Fibroblast of villous mesenchyme (primary cell): ENCODE measurements around the gene RHOBTB3. TPM values are rescaled to one million over a fixed set of nuclear protein-coding genes. Genes with fewer than 3 reads are reported as not detected.

Experiments
- DNase-seq: peaks from one replicate; pipeline ENCODE4 v3.0.0-alpha.2; 2010; ENCODE audit warnings: low read depth
- H3K4me3 ChIP-seq: 2 replicates; pipeline ENCODE4 v1.5.1; 2011; ENCODE audit warnings: low read depth, mild to moderate bottlenecking, low read length
- total RNA-seq: library from RNA; depleted of rRNA; stranded (reverse); fragments of >200 nt; gene quantifications from 2 replicates; pipeline ENCODE4 v1.2.3, GENCODE V29; 2012
- TF ChIP-seq, protein P1 (sequence below): IDR thresholded peaks from 2 replicates; pipeline ENCODE4 v1.5.1; 2012; ENCODE audit warnings: low read depth, mild to moderate bottlenecking, low read length; ENCODE audit not compliant: insufficient read depth

The RHOBTB3 gene
- total RNA-seq, 1 donor, result 720 TPM

DNA sequence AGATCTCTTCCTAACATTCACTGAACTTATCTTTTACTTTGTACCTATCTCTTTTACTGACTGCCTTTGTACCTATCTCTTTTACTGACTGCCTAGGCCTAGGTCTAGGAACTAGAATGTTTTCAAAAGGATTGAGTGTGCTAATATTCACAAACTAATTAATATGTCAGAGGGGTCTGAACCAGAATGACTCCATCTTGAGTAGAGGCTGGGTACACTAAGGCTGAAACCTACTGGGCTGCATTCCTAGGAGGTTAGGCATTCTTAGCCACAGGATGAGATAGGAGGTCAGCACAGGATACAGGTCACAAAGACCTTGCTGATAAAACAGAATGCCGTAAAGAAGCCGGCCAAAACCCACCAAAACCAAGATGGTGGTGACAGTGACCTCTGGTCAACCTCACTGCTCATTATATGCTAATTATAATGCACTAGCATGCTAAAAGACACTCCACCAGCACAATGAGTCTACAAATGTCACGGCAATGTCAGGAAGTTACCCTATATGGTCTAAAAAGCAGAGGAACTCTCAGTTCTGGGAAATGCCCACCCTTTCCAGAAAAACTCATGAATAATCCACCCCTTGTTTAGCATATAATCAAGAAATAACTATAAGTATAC is 2.5 kb upstream of the RHOBTB3 start:
- H3K4me3 ChIP-seq, result no peak overlapping the region
- TF ChIP-seq, protein P1, sequence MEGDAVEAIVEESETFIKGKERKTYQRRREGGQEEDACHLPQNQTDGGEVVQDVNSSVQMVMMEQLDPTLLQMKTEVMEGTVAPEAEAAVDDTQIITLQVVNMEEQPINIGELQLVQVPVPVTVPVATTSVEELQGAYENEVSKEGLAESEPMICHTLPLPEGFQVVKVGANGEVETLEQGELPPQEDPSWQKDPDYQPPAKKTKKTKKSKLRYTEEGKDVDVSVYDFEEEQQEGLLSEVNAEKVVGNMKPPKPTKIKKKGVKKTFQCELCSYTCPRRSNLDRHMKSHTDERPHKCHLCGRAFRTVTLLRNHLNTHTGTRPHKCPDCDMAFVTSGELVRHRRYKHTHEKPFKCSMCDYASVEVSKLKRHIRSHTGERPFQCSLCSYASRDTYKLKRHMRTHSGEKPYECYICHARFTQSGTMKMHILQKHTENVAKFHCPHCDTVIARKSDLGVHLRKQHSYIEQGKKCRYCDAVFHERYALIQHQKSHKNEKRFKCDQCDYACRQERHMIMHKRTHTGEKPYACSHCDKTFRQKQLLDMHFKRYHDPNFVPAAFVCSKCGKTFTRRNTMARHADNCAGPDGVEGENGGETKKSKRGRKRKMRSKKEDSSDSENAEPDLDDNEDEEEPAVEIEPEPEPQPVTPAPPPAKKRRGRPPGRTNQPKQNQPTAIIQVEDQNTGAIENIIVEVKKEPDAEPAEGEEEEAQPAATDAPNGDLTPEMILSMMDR, result no peak
- no peak for DNase-seq

DNA sequence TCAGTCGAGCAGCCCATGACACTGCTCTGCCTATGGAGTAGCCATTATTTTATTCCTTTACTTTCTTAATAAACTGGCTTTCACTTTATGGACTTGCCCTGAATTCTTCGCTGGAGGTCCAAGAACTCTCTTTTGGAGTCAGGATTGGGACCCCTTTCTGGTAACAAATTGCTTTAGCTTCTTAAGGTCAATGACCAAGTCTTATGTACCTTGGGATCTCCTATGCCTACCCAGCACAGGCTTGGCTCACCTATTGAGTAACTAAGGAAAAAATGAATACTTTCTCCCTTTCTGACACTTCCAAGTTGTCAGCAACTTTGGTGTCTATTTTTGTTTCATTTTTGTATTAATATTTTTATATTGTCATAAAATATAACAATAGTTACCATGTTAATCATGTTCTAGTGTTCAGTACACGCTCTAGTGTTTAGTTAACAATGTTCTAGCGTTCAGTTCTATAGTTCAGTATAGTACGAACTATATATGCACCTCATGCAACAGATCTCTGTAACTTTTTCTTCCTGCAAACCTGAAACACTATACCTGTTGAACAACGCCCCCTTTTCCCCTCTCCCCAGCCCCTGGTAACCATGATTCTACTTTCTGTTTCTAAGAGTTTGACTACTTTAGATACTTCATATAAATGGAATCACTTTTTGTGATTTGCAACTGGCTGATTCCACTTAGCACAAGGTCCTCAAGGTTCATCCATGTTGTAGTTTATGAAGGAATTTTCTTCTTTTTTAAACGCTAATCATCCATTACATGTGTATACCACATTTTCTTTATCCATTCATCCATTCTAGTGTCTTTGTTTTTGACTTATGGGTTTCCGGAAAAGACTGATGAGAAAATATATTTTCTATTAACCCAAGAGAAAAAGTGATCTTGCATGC is 1.8 kb upstream of the RHOBTB3 start:
- no peak overlapping the region for H3K4me3 ChIP-seq
- DNase-seq, result no peak
- TF ChIP-seq, protein P1, result no peak

DNA sequence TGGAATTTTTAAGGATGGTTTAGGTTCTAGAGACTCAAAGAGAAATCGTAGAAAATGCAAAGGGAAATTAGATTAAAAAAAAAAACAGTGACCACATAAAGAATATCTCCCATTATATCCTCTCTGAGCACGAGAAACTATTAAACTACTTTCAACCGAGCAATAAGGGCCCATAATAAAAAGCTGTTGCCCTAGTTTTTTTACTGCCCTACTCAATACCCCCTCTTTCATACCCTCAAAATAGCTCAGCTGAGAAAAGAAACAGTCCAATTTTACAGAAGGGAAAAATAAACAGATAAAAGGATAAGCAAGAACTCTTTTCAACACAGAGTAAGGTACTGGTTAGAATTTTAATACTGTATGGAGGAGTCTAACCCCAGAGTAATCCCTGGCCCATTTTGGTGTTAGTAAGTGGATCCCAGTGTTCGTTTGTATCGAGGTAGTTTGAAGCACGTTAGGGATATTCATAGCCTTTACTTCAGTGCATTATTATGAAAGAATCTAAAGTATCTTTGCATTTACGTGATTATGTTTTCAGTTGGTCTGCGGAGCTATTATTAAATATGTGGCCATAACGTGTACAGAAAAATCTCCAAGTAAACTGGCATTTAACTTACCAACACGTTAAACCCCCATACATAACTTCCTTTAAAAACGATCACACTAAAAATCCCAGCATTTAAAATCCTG is 980 bp upstream of the RHOBTB3 start:
- DNase-seq, result no peak
- H3K4me3 ChIP-seq, result peak overlapping the region; percentile 77
- TF ChIP-seq, protein P1, result no peak

DNA sequence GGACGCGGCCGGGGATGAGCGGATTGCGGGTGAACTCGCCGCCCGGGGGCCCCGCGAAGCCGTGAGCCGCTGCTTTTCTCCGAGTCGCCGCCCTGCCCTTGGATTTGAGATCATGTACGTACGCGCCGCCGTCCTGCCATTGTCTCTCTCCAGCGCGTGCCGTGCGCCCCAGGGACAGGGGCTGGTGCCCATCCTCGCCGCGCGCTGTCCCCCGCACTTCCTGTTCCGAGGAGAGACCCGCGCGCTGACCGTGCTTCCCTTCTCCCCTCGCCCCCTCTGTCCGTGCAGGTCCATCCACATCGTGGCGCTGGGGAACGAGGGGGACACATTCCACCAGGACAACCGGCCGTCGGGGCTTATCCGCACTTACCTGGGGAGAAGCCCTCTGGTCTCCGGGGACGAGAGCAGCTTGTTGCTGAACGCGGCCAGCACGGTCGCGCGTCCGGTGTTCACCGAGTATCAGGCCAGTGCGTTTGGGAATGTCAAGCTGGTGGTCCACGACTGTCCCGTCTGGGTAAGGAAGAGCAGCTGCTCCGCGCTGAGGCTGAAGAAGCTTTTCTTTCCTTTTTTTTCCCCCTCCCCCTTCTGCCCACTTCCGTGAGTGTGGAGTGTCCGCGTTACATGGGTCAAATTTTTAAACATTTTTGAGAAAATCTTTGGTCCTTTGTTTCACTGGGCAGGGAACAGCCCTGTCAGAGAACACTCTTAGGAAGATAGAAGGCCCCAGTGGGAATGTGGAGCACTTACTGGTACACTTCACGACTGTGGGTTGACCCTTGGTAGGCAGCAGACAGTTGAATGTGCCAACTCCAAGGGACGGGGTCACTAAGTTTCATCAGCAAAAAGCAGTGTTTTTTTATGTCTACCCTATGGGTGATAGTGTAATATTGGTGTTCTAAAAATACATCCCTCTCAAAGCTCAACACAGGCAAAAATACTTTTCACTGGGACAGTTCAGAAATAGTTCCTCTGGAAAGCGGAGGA is 727 bp downstream of the RHOBTB3 start:
- H3K4me3 ChIP-seq, result peak overlapping the region; percentile 77
- peak; percentile 59 for DNase-seq
- TF ChIP-seq, protein P1, result no peak

DNA sequence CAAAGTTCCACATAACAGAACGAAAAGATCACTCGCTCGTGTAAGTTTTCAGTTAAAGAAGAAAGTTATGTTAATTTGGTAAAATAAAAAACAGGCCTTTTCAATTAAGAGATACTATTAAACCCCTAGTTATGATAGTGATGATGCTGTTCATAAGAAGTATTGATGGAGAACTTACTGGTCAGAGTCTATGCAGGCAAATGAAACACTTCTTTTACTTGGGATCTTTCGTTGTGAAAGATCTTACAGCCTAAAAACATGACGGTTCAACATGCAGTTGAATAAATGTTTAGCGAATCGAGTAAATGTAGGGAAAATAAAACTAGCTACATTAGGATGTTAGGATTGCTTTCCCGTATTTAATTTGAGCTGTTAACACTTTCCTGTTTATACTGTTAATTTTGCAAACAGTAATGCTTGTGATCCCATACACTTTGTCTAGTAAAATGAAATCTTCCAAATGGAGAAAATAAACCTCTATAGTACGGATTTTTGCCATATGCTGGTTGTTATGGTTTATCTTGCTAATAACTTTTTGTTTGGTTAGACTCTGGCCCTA is 2.0 kb downstream of the RHOBTB3 start:
- TF ChIP-seq, protein P1, result no peak
- H3K4me3 ChIP-seq, result peak overlapping the region; percentile 77
- DNase-seq, result no peak
